Adrenal gland (tissue), 12 donors: ENCODE measurements around the gene ITGA2. TPM values are rescaled to one million over a fixed set of nuclear protein-coding genes. Genes with fewer than 3 reads are reported as not detected.

ENCODE experiments used
- DNase-seq, 7 donors: peaks; one replicate each; pipeline ENCODE4 v3.0.0-alpha.2; 2019 to 2020
- H3K27ac ChIP-seq, 5 donors: fragments of 200-600 bp; sonication (generic) in 4 of 5; 1 replicate in 3 of 5; 2 replicates in 2 of 5; pipeline versions ENCODE4 v1.5.1 to v1.8.0; 2016 to 2020; ENCODE audit warnings: mild to moderate bottlenecking in 1 of 5
- H3K27me3 ChIP-seq: fragments of 200-600 bp; 2 replicates; pipeline ENCODE4 v1.8.0; 2021
- H3K36me3 ChIP-seq, 2 donors: fragments of 200-600 bp; replicated peaks in 1 of 2; 1 replicate in 1 of 2; 2 replicates in 1 of 2; pipeline versions ENCODE4 v1.5.1 to v1.8.0; 2018 to 2022
- H3K4me1 ChIP-seq, 2 donors: fragments of 200-600 bp; replicated peaks in 1 of 2; 1 replicate in 1 of 2; 2 replicates in 1 of 2; pipeline versions ENCODE4 v1.5.1 to v1.8.0; 2018 to 2021
- H3K4me3 ChIP-seq, 4 donors: fragments of 200-600 bp; sonication (generic) in 3 of 4; one replicate each; pipeline ENCODE4 v1.5.1; 2016 to 2018
- H3K9me3 ChIP-seq, 3 donors: fragments of 200-600 bp; sonication (generic) in 1 of 3; replicated peaks in 1 of 3; 1 replicate in 2 of 3; 2 replicates in 1 of 3; pipeline versions ENCODE4 v1.5.1 to v1.8.0; 2016 to 2021
- CTCF ChIP-seq, 6 experiments: fragments of 450-650 bp in 4 of 6; fragments of 200-600 bp in 2 of 6; sonication (generic) in 1 of 6; IDR thresholded peaks; 1 replicate in 5 of 6; 2 replicates in 1 of 6; pipeline versions ENCODE4 v1.5.1 to v1.8.0; 2016 to 2021; ENCODE audit warnings: antibody characterized with exemption in 6 of 6, mild to moderate bottlenecking in 2 of 6, moderate library complexity in 1 of 6
- POLR2A ChIP-seq, 2 donors: fragments of 450-650 bp; IDR thresholded peaks; one replicate each; pipeline ENCODE4 v1.6.1; 2017; ENCODE audit warnings: antibody characterized with exemption in 2 of 2, mild to moderate bottlenecking in 2 of 2, moderate library complexity in 1 of 2
- WGBS, 4 donors: extraction: QIAGEN DNeasy Blood & Tissue Kit in 2 of 4; methylation state at CpG; one replicate each; pipeline versions ENCODE4 v1.1.5 to v1.1.7; 2013 to 2017; 5-methylcytosine and 5-hydroxymethylcytosine counted together
- intact Hi-C, 2 donors: fragments of 100-400 bp; cut with DNase I; formaldehyde crosslinking; loops; one replicate each; pipeline versions ENCODE4 v1.14.1 to v1.15.0; 2022 to 2023
- polyA plus RNA-seq, 3 donors: library from polyadenylated mRNA; stranded (reverse); fragments of 200-250 nt in 2 of 3; fragments of 350-450 nt in 1 of 3; fragmentation: Illumina TruSeq in 1 of 3; extraction: RNeasy Lipid Tissue Mini Kit (QIAGEN cat#74804) in 1 of 3; gene quantifications; one replicate each; pipeline ENCODE4 v1.2.3, GENCODE V29; 2013 to 2014
- total RNA-seq, 9 donors: library from RNA; depleted of rRNA in 4 of 9; stranded (reverse); fragments of >200 nt in 4 of 9; fragments of 120-200 nt in 1 of 9; fragmentation: NEBNext Ultra II Directional in 1 of 9; extraction: Animal tissue kit (Norgen Biotek cat#: 25700) in 1 of 9; gene quantifications; one replicate each; pipeline versions ENCODE4 v1.1.0 to v1.2.4, GENCODE V29; 2013 to 2023
- donor health status: healthy with polysubstance abuse.
- donor health status: Bipolar disorder and iron deficiency.
- donor health status: DM: yes; HTN: yes; CAD: no.
- donor health status: DM: no; HTN: no; CAD: no.
- donor health status: DM: no; HTN: no; CAD: no.
- donor health status: DM: yes; HTN: yes; CAD: no.

ITGA2 gene
- total and polyA plus RNA-seq, 12 donors = 1.8 to 127 (median 20.8) TPM

- H3K27ac ChIP-seq = peak overlapping the region in 3 of 5 donors; percentile 40 to 87 (median 82)
- WGBS, 4 donors = 38 to 55% (median 47%) methylated on average over 2 of the region's 2 CpGs
- H3K36me3 ChIP-seq = no peaks in the 10 kb centered on the region
- H3K4me1 ChIP-seq = peaks cover 8 to 37% of the 10 kb centered on the region in 2 donors
- intact Hi-C loops = no loop called here
- no peak for DNase-seq
- no peaks in the 10 kb centered on the region for H3K9me3 ChIP-seq
- TF ChIP-seq POLR2A (IDR thresholded peaks at IDR 0.05) (no peak), CTCF (IDR thresholded peaks at IDR 0.05) (no peak)
- H3K4me3 ChIP-seq = no peak overlapping the region
- H3K27me3 ChIP-seq = no peaks in the 10 kb centered on the region
Measured at GRCh38 chr5:53030893-53031292, 41.7 kb downstream of the ITGA2 start.

- intact Hi-C loops = no loop called here
- TF ChIP-seq POLR2A (IDR thresholded peaks at IDR 0.05) (peak in 1 of 2 donors; percentile 37), CTCF (IDR thresholded peaks at IDR 0.05) (no peak)
- DNase-seq = peak in 5 of 7 donors; percentile 37 to 64 (median 47)
- 19 to 44% (median 25%) methylated on average over 1 to 4 of the region's 4 CpGs for WGBS, 4 donors
- no peak overlapping the region for H3K4me3 ChIP-seq
- no peaks in the 10 kb centered on the region for H3K27me3 ChIP-seq
- no peaks in the 10 kb centered on the region for H3K9me3 ChIP-seq
- H3K36me3 ChIP-seq = no peaks in the 10 kb centered on the region
- peak overlapping the region; percentile 19 to 87 (median 56) for H3K27ac ChIP-seq
- peaks cover 8 to 37% of the 10 kb centered on the region in 2 donors for H3K4me1 ChIP-seq
Measured at GRCh38 chr5:53031695-53032096, 42.5 kb downstream of the ITGA2 start.

GRCh38 chr5:53032188-53032587, 43.0 kb downstream of the ITGA2 start:
- H3K36me3 ChIP-seq = no peaks in the 10 kb centered on the region
- no peak overlapping the region for H3K4me3 ChIP-seq
- no peak for TF ChIP-seq POLR2A (IDR thresholded peaks at IDR 0.05)
- TF ChIP-seq CTCF (IDR thresholded peaks at IDR 0.05) = no peak
- H3K4me1 ChIP-seq = peaks cover 12 to 40% of the 10 kb centered on the region in 2 donors
- WGBS, 4 donors = 38 to 63% (median 55%) methylated on average over 2 of the region's 2 CpGs
- peak overlapping the region in 4 of 5 donors; percentile 19 to 82 (median 58) for H3K27ac ChIP-seq
- no peaks in the 10 kb centered on the region for H3K27me3 ChIP-seq
- intact Hi-C loops = no loop called here
- no peak for DNase-seq
- H3K9me3 ChIP-seq = no peaks in the 10 kb centered on the region

GRCh38 chr5:53034832-53035231, 45.7 kb downstream of the ITGA2 start:
- Histone ChIP-seq H3K27me3 (no peaks in the 10 kb centered on the region), H3K4me1 (peaks cover 13 to 42% of the 10 kb centered on the region in 2 donors), H3K9me3 (no peaks in the 10 kb centered on the region), H3K4me3 (no peak overlapping the region), H3K36me3 (no peaks in the 10 kb centered on the region), H3K27ac (no peak overlapping the region)
- DNase-seq = no peak
- intact Hi-C loops = no loop called here
- TF ChIP-seq POLR2A (IDR thresholded peaks at IDR 0.05) (no peak), CTCF (IDR thresholded peaks at IDR 0.05) (no peak)
